A673 (cell line): ENCODE data around the gene HAPLN1.

Experiments used
- CTCF ChIP-seq: fragments of 300-800, 200-600 bp; sonication (generic); conservative IDR thresholded peaks from 2 replicates; pipeline ENCODE4 v1.5.1; 2017; ENCODE audit warnings: low read depth, mild to moderate bottlenecking, antibody characterized with exemption, low read length, moderate library complexity, mixed read lengths
- EZH2 ChIP-seq: fragments of 200-600 bp; sonication (generic); IDR thresholded peaks from 2 replicates; pipeline ENCODE4 v1.6.1; 2017; ENCODE audit warnings: borderline replicate concordance, low read depth, mild to moderate bottlenecking, mixed read lengths, antibody characterized with exemption, low read length; ENCODE audit not compliant: poor library complexity, severe bottlenecking

- no peak for TF ChIP-seq CTCF
- no peak for TF ChIP-seq EZH2
Measured at GRCh38 chr5:83689881-83690280, 30.8 kb downstream of the HAPLN1 start.
